GM12873 (cell line): ENCODE measurements around the gene TBL1XR1.

ENCODE experiments used
- CTCF ChIP-seq: IDR thresholded peaks from 2 replicates; pipeline ENCODE4 v1.5.1; 2012; ENCODE audit warnings: low read depth, mild to moderate bottlenecking, moderate library complexity, low read length, control low read depth; ENCODE audit not compliant: insufficient read depth; ENCODE audit errors: missing control alignments

Gene TBL1XR1

GRCh38 chr3:177005718-177006405 is 191.4 kb downstream of the TBL1XR1 start:
- TF ChIP-seq CTCF: no peak

GRCh38 chr3:176995946-176996345 is 201.3 kb downstream of the TBL1XR1 start:
- TF ChIP-seq CTCF: no peak

DNA sequence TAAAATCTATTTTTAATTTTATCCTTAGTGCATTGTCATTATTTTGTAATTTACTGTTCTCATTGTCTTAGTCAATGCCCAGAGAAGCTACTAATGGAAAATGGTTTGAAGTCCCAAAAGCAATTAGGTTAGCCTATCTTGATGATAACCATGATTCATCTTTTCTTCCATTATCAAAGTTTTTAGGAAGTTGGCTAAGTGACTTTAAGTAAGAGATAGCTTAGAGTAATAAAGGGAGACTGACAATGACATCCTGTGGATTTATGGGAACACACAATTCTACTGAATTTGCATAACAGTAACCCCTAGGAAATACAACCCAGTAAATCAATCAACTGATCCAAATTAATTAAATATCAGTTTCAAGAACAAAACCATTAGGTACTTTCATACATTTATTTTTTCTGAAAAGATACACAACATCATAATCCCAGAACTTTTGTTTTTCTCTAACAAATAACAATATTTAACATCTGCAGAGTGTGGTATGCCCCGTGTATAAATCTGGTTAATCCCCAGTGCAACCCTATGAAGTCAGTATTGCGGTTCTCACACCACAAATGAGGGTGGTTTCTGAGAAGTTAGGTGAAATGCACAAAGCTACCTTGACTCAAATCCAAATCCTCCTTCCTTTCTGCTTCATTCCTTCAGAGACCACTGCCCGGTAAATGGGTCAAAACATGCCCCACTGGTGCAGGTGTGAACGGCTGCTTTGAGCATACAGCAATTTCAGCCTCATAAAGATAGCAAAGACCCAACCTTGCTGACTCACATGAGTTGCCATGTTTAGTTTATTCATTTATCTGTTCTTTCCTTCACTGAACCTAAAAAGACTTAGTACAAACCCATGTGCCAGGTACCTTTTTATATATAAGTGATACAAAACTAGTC is 202.1 kb downstream of the TBL1XR1 start:
- TF ChIP-seq CTCF: no peak

GRCh38 chr3:176994393-176994792 is 202.9 kb downstream of the TBL1XR1 start:
- no peak for TF ChIP-seq CTCF

DNA sequence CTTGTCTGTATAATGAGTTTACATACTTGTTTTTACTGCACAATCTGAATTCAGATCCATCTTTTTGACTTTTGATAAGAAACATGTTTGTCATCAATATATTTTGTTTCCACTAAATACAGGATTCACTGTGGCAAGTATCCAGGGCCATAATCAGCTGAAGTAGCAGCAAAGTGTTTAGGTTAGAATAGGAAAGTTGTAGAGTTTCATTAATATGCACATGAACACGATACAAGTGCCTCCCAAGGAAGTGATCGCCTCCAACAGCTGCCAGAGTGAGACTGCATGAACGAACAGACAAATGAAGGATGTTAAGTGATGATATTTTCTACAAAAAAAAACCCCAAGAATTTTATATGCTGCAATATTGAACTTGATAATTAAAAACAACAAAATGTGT is 204.3 kb downstream of the TBL1XR1 start:
- TF ChIP-seq CTCF: no peak

GRCh38 chr3:176992565-176992964 is 204.7 kb downstream of the TBL1XR1 start:
- TF ChIP-seq CTCF: no peak

DNA sequence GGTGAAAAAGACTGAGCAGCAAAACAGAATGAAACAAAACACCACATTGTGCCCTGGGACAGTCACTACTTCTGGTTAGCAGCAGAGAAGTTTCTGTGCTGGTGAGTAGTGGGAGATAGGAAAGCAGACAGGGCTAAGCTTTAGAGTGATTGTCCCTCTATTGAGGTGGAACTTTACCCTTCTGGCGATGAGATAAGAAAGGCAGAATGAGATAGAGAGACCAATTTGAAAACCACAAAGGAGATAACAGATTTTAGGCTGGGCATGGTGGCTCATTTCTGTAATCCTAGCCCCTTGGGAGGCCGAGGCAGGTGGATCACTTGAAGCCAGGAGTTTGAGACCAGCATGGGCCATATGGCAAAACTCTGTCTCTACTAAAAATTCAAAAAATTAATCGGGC is 208.5 kb downstream of the TBL1XR1 start:
- TF ChIP-seq CTCF: no peak
